Caco-2 (cell line): ENCODE measurements around the gene TMEFF2. TPM values are rescaled to one million over a fixed set of nuclear protein-coding genes. Genes with fewer than 3 reads are reported as not detected.

Experiments used
- BruUV-seq: library from RNA; stranded (reverse); fragments of 400-500 nt; replicated peaks from 2 replicates; lab custom pipeline; 2021; lab: Mats Ljungman, UMichigan
- CTCF ChIA-PET: fragments of 300-600 bp; sonication (Branson Sonifier 250); formaldehyde crosslinking; loops from one replicate; lab custom pipeline; 2022; ENCODE audit warnings: antibody characterized with exemption; lab: Charles Lee
- POLR2A ChIA-PET: fragments of 300-600 bp; sonication (Branson Sonifier 250); formaldehyde crosslinking; loops from one replicate; lab custom pipeline; 2022; ENCODE audit warnings: antibody characterized with exemption; lab: Charles Lee
- DNase-seq, 2 experiments: peaks; one replicate each; pipeline versions ENCODE4 v3.0.0 to v3.0.0-alpha.2; 2020 to 2022
- H3K27me3 ChIP-seq: replicated peaks from 2 replicates; pipeline ENCODE4 v1.6.0; 2011; ENCODE audit warnings: low read length; ENCODE audit not compliant: control insufficient read depth, insufficient read depth
- H3K36me3 ChIP-seq: 2 replicates; pipeline ENCODE4 v1.5.1; 2011; ENCODE audit warnings: low read length; ENCODE audit not compliant: control insufficient read depth, insufficient read depth
- H3K4me1 ChIP-seq: fragments of 250-450 bp; sonication (Bioruptor Pico); 2 replicates; pipeline ENCODE4 v1.5.1; 2020; ENCODE audit warnings: mild to moderate bottlenecking
- H3K4me3 ChIP-seq: 2 replicates; pipeline ENCODE4 v1.5.1; 2011; ENCODE audit warnings: low read depth, mild to moderate bottlenecking, control low read depth, low read length
- H3K9me3 ChIP-seq: fragments of 250-450 bp; sonication (Bioruptor Pico); 2 replicates; pipeline ENCODE4 v1.5.1; 2020; ENCODE audit warnings: mild to moderate bottlenecking, moderate library complexity
- H3K27ac Mint-ChIP-seq: one replicate; pipeline ENCODE4 v1.8.0; 2022; ENCODE audit warnings: mixed read lengths; ENCODE audit not compliant: unreplicated experiment
- H3K27me3 Mint-ChIP-seq: one replicate; pipeline ENCODE4 v1.8.0; 2022; ENCODE audit warnings: mixed read lengths; ENCODE audit not compliant: insufficient read depth, unreplicated experiment
- H3K36me3 Mint-ChIP-seq: one replicate; pipeline ENCODE4 v1.8.0; 2022; ENCODE audit warnings: mild to moderate bottlenecking, mixed read lengths; ENCODE audit not compliant: insufficient read depth, unreplicated experiment
- H3K4me1 Mint-ChIP-seq: one replicate; pipeline ENCODE4 v1.8.0; 2022; ENCODE audit warnings: low read depth, mixed read lengths; ENCODE audit not compliant: unreplicated experiment
- H3K4me3 Mint-ChIP-seq: one replicate; pipeline ENCODE4 v1.8.0; 2022; ENCODE audit warnings: mild to moderate bottlenecking, moderate library complexity, mixed read lengths; ENCODE audit not compliant: unreplicated experiment
- H3K9me3 Mint-ChIP-seq: one replicate; pipeline ENCODE4 v1.8.0; 2022; ENCODE audit warnings: mixed read lengths; ENCODE audit not compliant: unreplicated experiment
- intact Hi-C: fragments of 100-400 bp; cut with micrococcal nuclease; formaldehyde crosslinking; loops from one replicate; pipeline ENCODE4 v1.10.0; 2022; ENCODE audit not compliant: unreplicated experiment
- total RNA-seq: library from RNA; stranded (reverse); gene quantifications from 2 replicates; pipeline ENCODE4 v1.2.3, GENCODE V29; 2022
- TF ChIP-seq, protein P1 (sequence below), 2 experiments: fragments of 200-600 bp in 1 of 2; IDR thresholded peaks; 1 replicate in 1 of 2; 2 replicates in 1 of 2; pipeline versions ENCODE4 v1.5.1 to v1.8.0; 2011 to 2022; ENCODE audit warnings: antibody characterized with exemption in 1 of 2, control low read depth in 1 of 2, inconsistent platforms in 1 of 2, low read depth in 1 of 2, low read length in 1 of 2, mild to moderate bottlenecking in 1 of 2, moderate library complexity in 1 of 2; ENCODE audit not compliant: insufficient read depth in 1 of 2, severe bottlenecking in 1 of 2, unreplicated experiment in 1 of 2

Gene TMEFF2
- total RNA-seq, 1 experiment from 2014 or later, result not detected

DNA sequence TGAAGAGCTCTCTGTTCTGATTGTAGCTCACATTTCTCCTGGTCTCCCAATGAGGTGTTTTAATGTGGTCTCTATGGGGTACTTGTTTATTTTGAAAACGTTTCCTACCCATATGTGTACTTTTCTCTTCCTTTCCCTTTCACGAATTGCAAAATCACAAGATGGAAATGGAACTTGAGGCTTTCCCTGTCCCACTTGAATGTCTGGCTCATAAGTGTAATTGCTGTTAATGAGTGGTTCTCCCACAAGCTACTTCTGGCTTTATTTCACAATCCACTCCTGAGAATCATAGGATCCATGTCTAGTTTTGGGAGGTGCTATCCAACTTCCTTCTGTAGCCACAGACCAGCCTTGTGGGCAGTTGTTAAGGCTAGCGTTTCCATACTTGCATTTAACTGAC is 266.7 kb downstream of the TMEFF2 start:
- Mint-ChIP-seq H3K27me3 (peaks cover 5% of the 10 kb centered on the region), H3K27ac (no peak overlapping the region), H3K4me1 (no peaks in the 10 kb centered on the region), H3K9me3 (no peaks in the 10 kb centered on the region), H3K36me3 (no peaks in the 10 kb centered on the region), H3K4me3 (no peak overlapping the region)
- BruUV-seq, result no TSS peak
- ChIA-PET CTCF (no interaction called here), POLR2A (no interaction called here)
- Histone ChIP-seq H3K27me3 (no peaks in the 10 kb centered on the region), H3K4me1 (no peaks in the 10 kb centered on the region), H3K4me3 (no peak overlapping the region), H3K36me3 (no peaks in the 10 kb centered on the region), H3K9me3 (no peaks in the 10 kb centered on the region)
- no peak for DNase-seq
- intact Hi-C loops, result no loop called here
- TF ChIP-seq, protein P1, sequence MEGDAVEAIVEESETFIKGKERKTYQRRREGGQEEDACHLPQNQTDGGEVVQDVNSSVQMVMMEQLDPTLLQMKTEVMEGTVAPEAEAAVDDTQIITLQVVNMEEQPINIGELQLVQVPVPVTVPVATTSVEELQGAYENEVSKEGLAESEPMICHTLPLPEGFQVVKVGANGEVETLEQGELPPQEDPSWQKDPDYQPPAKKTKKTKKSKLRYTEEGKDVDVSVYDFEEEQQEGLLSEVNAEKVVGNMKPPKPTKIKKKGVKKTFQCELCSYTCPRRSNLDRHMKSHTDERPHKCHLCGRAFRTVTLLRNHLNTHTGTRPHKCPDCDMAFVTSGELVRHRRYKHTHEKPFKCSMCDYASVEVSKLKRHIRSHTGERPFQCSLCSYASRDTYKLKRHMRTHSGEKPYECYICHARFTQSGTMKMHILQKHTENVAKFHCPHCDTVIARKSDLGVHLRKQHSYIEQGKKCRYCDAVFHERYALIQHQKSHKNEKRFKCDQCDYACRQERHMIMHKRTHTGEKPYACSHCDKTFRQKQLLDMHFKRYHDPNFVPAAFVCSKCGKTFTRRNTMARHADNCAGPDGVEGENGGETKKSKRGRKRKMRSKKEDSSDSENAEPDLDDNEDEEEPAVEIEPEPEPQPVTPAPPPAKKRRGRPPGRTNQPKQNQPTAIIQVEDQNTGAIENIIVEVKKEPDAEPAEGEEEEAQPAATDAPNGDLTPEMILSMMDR (IDR thresholded peaks at IDR 0.05; ENCODE audit: insufficient read depth in 1 of 2, low read depth in 1 of 2, low read length in 1 of 2, severe bottlenecking in 1 of 2, unreplicated experiment in 1 of 2), result no peak

- Histone ChIP-seq H3K4me3 (no peak overlapping the region), H3K27me3 (no peaks in the 10 kb centered on the region), H3K4me1 (no peaks in the 10 kb centered on the region), H3K9me3 (no peaks in the 10 kb centered on the region), H3K36me3 (no peaks in the 10 kb centered on the region)
- intact Hi-C loops, result no loop called here
- H3K27me3 Mint-ChIP-seq, result peaks cover 5% of the 10 kb centered on the region
- ChIA-PET POLR2A (no interaction called here), CTCF (no interaction called here)
- H3K4me3 Mint-ChIP-seq, result no peak overlapping the region
- DNase-seq, result no peak
- H3K27ac Mint-ChIP-seq, result no peak overlapping the region
- TF ChIP-seq, protein P1 (IDR thresholded peaks at IDR 0.05; ENCODE audit: insufficient read depth in 1 of 2, low read depth in 1 of 2, low read length in 1 of 2, severe bottlenecking in 1 of 2, unreplicated experiment in 1 of 2), result no peak
- no peaks in the 10 kb centered on the region for H3K9me3 Mint-ChIP-seq
- H3K36me3 Mint-ChIP-seq, result no peaks in the 10 kb centered on the region
- H3K4me1 Mint-ChIP-seq, result no peaks in the 10 kb centered on the region
- BruUV-seq, result no TSS peak
Measured at GRCh38 chr2:191927319-191927867, 267.3 kb downstream of the TMEFF2 start.

DNA sequence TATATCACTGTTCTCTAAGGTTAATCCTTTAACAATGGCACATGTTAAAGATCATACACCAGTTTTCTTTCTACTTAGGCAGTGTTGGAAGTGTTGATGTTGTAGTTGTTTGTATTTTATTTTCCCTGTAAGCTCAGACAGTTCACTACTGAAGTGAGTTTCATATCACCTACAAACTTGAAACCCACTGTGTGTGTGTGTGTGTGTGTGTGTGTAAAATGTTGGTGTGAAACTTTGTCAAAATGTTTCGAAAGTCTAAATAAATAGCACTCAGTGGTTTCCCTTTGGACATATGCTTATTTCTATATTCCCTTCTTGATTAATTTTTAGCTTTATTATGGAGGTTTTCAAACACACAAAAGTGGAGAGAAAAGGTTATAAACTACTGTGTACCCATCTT is 268.1 kb downstream of the TMEFF2 start:
- Histone ChIP-seq H3K4me1 (no peaks in the 10 kb centered on the region), H3K27me3 (no peaks in the 10 kb centered on the region), H3K36me3 (no peaks in the 10 kb centered on the region), H3K9me3 (no peaks in the 10 kb centered on the region), H3K4me3 (no peak overlapping the region)
- Mint-ChIP-seq H3K27me3 (peaks cover 5% of the 10 kb centered on the region), H3K27ac (no peak overlapping the region), H3K36me3 (no peaks in the 10 kb centered on the region), H3K4me3 (no peak overlapping the region), H3K4me1 (no peaks in the 10 kb centered on the region), H3K9me3 (no peaks in the 10 kb centered on the region)
- TF ChIP-seq, protein P1 (IDR thresholded peaks at IDR 0.05; ENCODE audit: insufficient read depth in 1 of 2, low read depth in 1 of 2, low read length in 1 of 2, severe bottlenecking in 1 of 2, unreplicated experiment in 1 of 2), result no peak
- ChIA-PET POLR2A (no interaction called here), CTCF (no interaction called here)
- no TSS peak for BruUV-seq
- no peak for DNase-seq
- intact Hi-C loops, result no loop called here
